SK-N-SH (cell line): Measurements from ENCODE around the gene PYGB. TPM values are rescaled to one million over a fixed set of nuclear protein-coding genes. Genes with fewer than 3 reads are reported as not detected.

Experiments used
- CTCF ChIA-PET: fragments of 300-600, 350-600 bp; formaldehyde crosslinking; extraction: SDS; loops from one replicate; lab custom pipeline; 2021; lab: Yijun Ruan, JAX
- POLR2A ChIA-PET: fragments of 350-600 bp; sonication (Branson Sonifier 250); formaldehyde crosslinking; extraction: SDS; loops from one replicate; lab custom pipeline; 2020; ENCODE audit warnings: antibody characterized with exemption, inconsistent platforms; lab: Yijun Ruan, JAX
- DNase-seq: peaks from one replicate; pipeline ENCODE4 v3.0.0; 2012
- H2AFZ ChIP-seq: fragments of 200-600 bp; sonication (generic); 2 replicates; pipeline ENCODE4 v1.8.1; 2016; ENCODE audit warnings: antibody characterized with exemption, mild to moderate bottlenecking, low read depth
- H3F3A ChIP-seq: fragments of 200-600 bp; sonication (generic); replicated peaks from 2 replicates; pipeline ENCODE3; 2016; ENCODE audit warnings: antibody characterized with exemption, mild to moderate bottlenecking; ENCODE audit not compliant: insufficient read depth
- H3K27ac ChIP-seq, 2 experiments: fragments of 200-500 bp in 1 of 2; fragments of 200-600 bp in 1 of 2; sonication (Bioruptor generic) in 1 of 2; sonication (generic), shearing (Covaris generic) in 1 of 2; 2 replicates each; pipeline versions ENCODE4 v1.5.1 to v1.6.1; 2014 to 2016; ENCODE audit warnings: low read depth in 2 of 2, inconsistent platforms in 1 of 2, low read length in 1 of 2, mild to moderate bottlenecking in 1 of 2, mixed read lengths in 1 of 2
- H3K27me3 ChIP-seq: fragments of 200-600 bp; sonication (generic), shearing (Covaris generic); 2 replicates; pipeline ENCODE4 v1.6.1; 2016; ENCODE audit warnings: mixed run types; ENCODE audit not compliant: insufficient read depth
- H3K36me3 ChIP-seq, 2 experiments: fragments of 200-500 bp in 1 of 2; fragments of 200-600 bp in 1 of 2; sonication (Bioruptor generic) in 1 of 2; sonication (generic) in 1 of 2; replicated peaks in 1 of 2; 2 replicates each; pipeline versions ENCODE3 to v1.5.1; 2014 to 2016; ENCODE audit warnings: low read length in 1 of 2, mild to moderate bottlenecking in 1 of 2; ENCODE audit not compliant: insufficient read depth in 2 of 2, control insufficient read depth in 1 of 2
- H3K4me1 ChIP-seq, 2 experiments: fragments of 200-500 bp in 1 of 2; fragments of 200-600 bp in 1 of 2; sonication (Bioruptor generic) in 1 of 2; sonication (generic), shearing (Covaris generic) in 1 of 2; 2 replicates each; pipeline versions ENCODE4 v1.5.1 to v1.6.1; 2014 to 2016; ENCODE audit warnings: low read depth in 1 of 2, low read length in 1 of 2, mixed run types in 1 of 2; ENCODE audit not compliant: insufficient read depth in 2 of 2, control insufficient read depth in 1 of 2
- H3K4me2 ChIP-seq: fragments of 200-600 bp; sonication (generic), shearing (Covaris generic); 2 replicates; pipeline ENCODE4 v1.6.1; 2017; ENCODE audit warnings: mixed run types
- H3K4me3 ChIP-seq, 2 experiments: fragments of 200-500 bp in 1 of 2; fragments of 200-600 bp in 1 of 2; sonication (Bioruptor generic) in 1 of 2; sonication (generic), shearing (Covaris generic) in 1 of 2; 2 replicates each; pipeline versions ENCODE4 v1.5.1 to v1.8.1; 2014 to 2016; ENCODE audit warnings: low read depth in 2 of 2, inconsistent platforms in 1 of 2, low read length in 1 of 2, mild to moderate bottlenecking in 1 of 2, mixed read lengths in 1 of 2, moderate library complexity in 1 of 2
- H3K79me2 ChIP-seq: fragments of 200-600 bp; sonication (generic); 2 replicates; pipeline ENCODE4 v1.8.1; 2017; ENCODE audit warnings: mild to moderate bottlenecking; ENCODE audit not compliant: insufficient read depth
- H3K9ac ChIP-seq: fragments of 200-600 bp; sonication (generic); 2 replicates; pipeline ENCODE4 v1.6.1; 2017; ENCODE audit warnings: mixed run types
- H3K9me2 ChIP-seq: fragments of 200-600 bp; sonication (generic); 2 replicates; pipeline ENCODE4 v1.6.1; 2017; ENCODE audit warnings: mixed run types
- H3K9me3 ChIP-seq: fragments of 200-600 bp; sonication (generic); 2 replicates; pipeline ENCODE4 v1.6.1; 2017; ENCODE audit warnings: mixed run types, mild to moderate bottlenecking, moderate library complexity
- H4K20me1 ChIP-seq: fragments of 200-600 bp; sonication (generic); 2 replicates; pipeline ENCODE4 v1.6.1; 2017; ENCODE audit warnings: mild to moderate bottlenecking, mixed run types; ENCODE audit not compliant: insufficient read depth
- EP300 ChIP-seq, 2 experiments: IDR thresholded peaks; 2 replicates each; pipeline versions ENCODE4 v1.4.0 to v1.6.1; 2012; ENCODE audit warnings: borderline replicate concordance in 1 of 2, low read depth in 1 of 2, low read length in 1 of 2
- EZH2phosphoT487 ChIP-seq: fragments of 200-600 bp; sonication (generic); IDR thresholded peaks from 2 replicates; pipeline ENCODE4 v1.6.1; 2017; ENCODE audit warnings: low read depth, mixed run types, mild to moderate bottlenecking, antibody characterized with exemption, moderate library complexity, borderline replicate concordance
- JUND ChIP-seq: IDR thresholded peaks from 2 replicates; pipeline ENCODE4 v1.4.0; 2012
- MAX ChIP-seq: IDR thresholded peaks from 2 replicates; pipeline ENCODE4 v1.4.0; 2012; ENCODE audit warnings: low read depth
- MEF2A ChIP-seq: IDR thresholded peaks from 2 replicates; pipeline ENCODE4 v1.4.0; 2012; ENCODE audit warnings: low read depth, borderline replicate concordance
- NFIC ChIP-seq: IDR thresholded peaks from 2 replicates; pipeline ENCODE4 v1.4.0; 2012; ENCODE audit warnings: borderline replicate concordance
- RAD21 ChIP-seq: IDR thresholded peaks from 2 replicates; pipeline ENCODE4 v1.6.1; 2012; ENCODE audit warnings: mild to moderate bottlenecking, low read length
- RXRA ChIP-seq: IDR thresholded peaks from 2 replicates; pipeline ENCODE4 v1.4.0; 2012; ENCODE audit warnings: low read depth, mild to moderate bottlenecking, borderline replicate concordance
- TEAD4 ChIP-seq: IDR thresholded peaks from 2 replicates; pipeline ENCODE4 v1.4.0; 2012; ENCODE audit warnings: mild to moderate bottlenecking, borderline replicate concordance; ENCODE audit not compliant: insufficient read depth
- USF2 ChIP-seq: fragments of 150-350 bp; IDR thresholded peaks from 2 replicates; pipeline ENCODE4 v1.6.1; 2017; ENCODE audit warnings: antibody characterized with exemption, low read length, low read depth, borderline replicate concordance
- WGBS: methylation state at CpG from one replicate; pipeline ENCODE4 v1.1.6; 2017; ENCODE audit warnings: low lambda C conversion rate; 5-methylcytosine and 5-hydroxymethylcytosine counted together
- polyA plus RNA-seq, 3 experiments: library from polyadenylated mRNA; depleted of rRNA; stranded (reverse); fragments of >200 nt; gene quantifications; 2 replicates each; pipeline ENCODE4 v1.2.3, GENCODE V29; 2012
- TF ChIP-seq, protein P1 (sequence below): fragments of 200-600 bp; sonication (generic); IDR thresholded peaks from 2 replicates; pipeline ENCODE4 v1.6.1; 2017; ENCODE audit warnings: antibody characterized with exemption, mild to moderate bottlenecking, moderate library complexity
- TF ChIP-seq, protein P2 (sequence below): IDR thresholded peaks from 2 replicates; pipeline ENCODE4 v1.6.1; 2012; ENCODE audit warnings: mild to moderate bottlenecking, low read depth, low read length, moderate library complexity

Gene PYGB
- polyA plus RNA-seq, 1 of the 3 experiments (the other 2 are of a cell fraction) = 35.8 TPM

- Histone ChIP-seq H3K9ac (no peak overlapping the region), H3K9me2 (no peaks in the 10 kb centered on the region), H2AFZ (no peak overlapping the region), H3K4me1 (peaks cover 0 to 6% of the 10 kb centered on the region in 2 experiments; a peak in 1 of 4 replicates), H4K20me1 (no peaks in the 10 kb centered on the region), H3K27me3 (no peaks in the 10 kb centered on the region), H3K79me2 (no peaks in the 10 kb centered on the region), H3K27ac (no peak overlapping the region), H3K36me3 (peaks cover 23 to 35% of the 10 kb centered on the region in 2 experiments), H3F3A (peaks cover 8% of the 10 kb centered on the region), H3K9me3 (no peaks in the 10 kb centered on the region), H3K4me3 (no peak overlapping the region), H3K4me2 (no peak overlapping the region)
- DNase-seq = no peak
- ChIA-PET POLR2A (no interaction called here), CTCF (interaction anchor here (1.2 kb wide), 1 partner anchor 29 kb away, joined by 3 read pairs; no protein-coding TSS in a partner anchor)
- TF ChIP-seq USF2 (no peak), RXRA (no peak), TEAD4 (no peak), NFIC (no peak), MAX (no peak), MEF2A (no peak), RAD21 (no peak), JUND (no peak), EZH2phosphoT487 (no peak), EP300 (IDR thresholded peaks at IDR 0.05; ENCODE audit: borderline replicate concordance in 1 of 2, low read depth in 1 of 2, low read length in 1 of 2) (no peak)
- TF ChIP-seq, protein P1, sequence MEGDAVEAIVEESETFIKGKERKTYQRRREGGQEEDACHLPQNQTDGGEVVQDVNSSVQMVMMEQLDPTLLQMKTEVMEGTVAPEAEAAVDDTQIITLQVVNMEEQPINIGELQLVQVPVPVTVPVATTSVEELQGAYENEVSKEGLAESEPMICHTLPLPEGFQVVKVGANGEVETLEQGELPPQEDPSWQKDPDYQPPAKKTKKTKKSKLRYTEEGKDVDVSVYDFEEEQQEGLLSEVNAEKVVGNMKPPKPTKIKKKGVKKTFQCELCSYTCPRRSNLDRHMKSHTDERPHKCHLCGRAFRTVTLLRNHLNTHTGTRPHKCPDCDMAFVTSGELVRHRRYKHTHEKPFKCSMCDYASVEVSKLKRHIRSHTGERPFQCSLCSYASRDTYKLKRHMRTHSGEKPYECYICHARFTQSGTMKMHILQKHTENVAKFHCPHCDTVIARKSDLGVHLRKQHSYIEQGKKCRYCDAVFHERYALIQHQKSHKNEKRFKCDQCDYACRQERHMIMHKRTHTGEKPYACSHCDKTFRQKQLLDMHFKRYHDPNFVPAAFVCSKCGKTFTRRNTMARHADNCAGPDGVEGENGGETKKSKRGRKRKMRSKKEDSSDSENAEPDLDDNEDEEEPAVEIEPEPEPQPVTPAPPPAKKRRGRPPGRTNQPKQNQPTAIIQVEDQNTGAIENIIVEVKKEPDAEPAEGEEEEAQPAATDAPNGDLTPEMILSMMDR = no peak
- 92% methylated on average over 8 of the region's 8 CpGs for WGBS
Measured at GRCh38 chr20:25218109-25218486, 29.8 kb upstream of the PYGB start.

DNA sequence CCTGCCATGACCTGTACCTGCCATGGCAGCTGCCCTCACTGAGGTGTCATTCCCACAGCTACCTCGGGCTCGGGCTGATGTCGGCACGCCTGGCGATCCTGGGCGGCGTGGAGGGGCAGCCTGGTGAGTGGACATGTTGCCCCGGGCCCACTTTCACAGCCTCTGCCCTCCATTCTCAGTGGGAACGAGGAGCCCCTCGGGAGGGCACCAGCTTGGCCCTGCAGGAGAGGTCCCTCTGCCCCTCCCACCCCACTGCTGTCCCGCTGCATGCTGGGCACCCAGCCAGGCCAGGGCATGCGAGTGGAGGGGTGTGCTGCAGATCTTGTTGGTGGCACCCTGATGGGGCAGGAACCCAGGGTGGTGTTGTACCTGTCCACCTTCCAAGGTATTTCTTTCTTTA lies 29.4 kb upstream of the PYGB start:
- no peak for TF ChIP-seq EP300 (IDR thresholded peaks at IDR 0.05; ENCODE audit: borderline replicate concordance in 1 of 2, low read depth in 1 of 2, low read length in 1 of 2)
- TF ChIP-seq TEAD4 = no peak
- TF ChIP-seq, protein P1 = no peak
- TF ChIP-seq, protein P2, sequence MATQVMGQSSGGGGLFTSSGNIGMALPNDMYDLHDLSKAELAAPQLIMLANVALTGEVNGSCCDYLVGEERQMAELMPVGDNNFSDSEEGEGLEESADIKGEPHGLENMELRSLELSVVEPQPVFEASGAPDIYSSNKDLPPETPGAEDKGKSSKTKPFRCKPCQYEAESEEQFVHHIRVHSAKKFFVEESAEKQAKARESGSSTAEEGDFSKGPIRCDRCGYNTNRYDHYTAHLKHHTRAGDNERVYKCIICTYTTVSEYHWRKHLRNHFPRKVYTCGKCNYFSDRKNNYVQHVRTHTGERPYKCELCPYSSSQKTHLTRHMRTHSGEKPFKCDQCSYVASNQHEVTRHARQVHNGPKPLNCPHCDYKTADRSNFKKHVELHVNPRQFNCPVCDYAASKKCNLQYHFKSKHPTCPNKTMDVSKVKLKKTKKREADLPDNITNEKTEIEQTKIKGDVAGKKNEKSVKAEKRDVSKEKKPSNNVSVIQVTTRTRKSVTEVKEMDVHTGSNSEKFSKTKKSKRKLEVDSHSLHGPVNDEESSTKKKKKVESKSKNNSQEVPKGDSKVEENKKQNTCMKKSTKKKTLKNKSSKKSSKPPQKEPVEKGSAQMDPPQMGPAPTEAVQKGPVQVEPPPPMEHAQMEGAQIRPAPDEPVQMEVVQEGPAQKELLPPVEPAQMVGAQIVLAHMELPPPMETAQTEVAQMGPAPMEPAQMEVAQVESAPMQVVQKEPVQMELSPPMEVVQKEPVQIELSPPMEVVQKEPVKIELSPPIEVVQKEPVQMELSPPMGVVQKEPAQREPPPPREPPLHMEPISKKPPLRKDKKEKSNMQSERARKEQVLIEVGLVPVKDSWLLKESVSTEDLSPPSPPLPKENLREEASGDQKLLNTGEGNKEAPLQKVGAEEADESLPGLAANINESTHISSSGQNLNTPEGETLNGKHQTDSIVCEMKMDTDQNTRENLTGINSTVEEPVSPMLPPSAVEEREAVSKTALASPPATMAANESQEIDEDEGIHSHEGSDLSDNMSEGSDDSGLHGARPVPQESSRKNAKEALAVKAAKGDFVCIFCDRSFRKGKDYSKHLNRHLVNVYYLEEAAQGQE = no peak
- POLR2A ChIA-PET = no interaction called here
- Histone ChIP-seq H3K27me3 (no peaks in the 10 kb centered on the region), H3K9me2 (no peaks in the 10 kb centered on the region), H3K4me2 (no peak overlapping the region), H3K9me3 (no peaks in the 10 kb centered on the region), H3K4me1 (peaks cover 1 to 6% of the 10 kb centered on the region in 2 experiments; a peak in 2 of 4 replicates), H3K27ac (no peak overlapping the region), H3K36me3 (peaks cover 19 to 35% of the 10 kb centered on the region in 2 experiments), H3K9ac (no peak overlapping the region), H2AFZ (no peak overlapping the region), H3K4me3 (no peak overlapping the region), H3F3A (peaks cover 8% of the 10 kb centered on the region), H4K20me1 (no peaks in the 10 kb centered on the region), H3K79me2 (no peaks in the 10 kb centered on the region)
- CTCF ChIA-PET = interaction anchor here (1.2 kb wide), 1 partner anchor 29 kb away, joined by 3 read pairs; no protein-coding TSS in a partner anchor
- no peak for DNase-seq
- WGBS = 92% methylated on average over 7 of the region's 12 CpGs
